Breast epithelium (tissue), 3 donors: ENCODE data around the gene KIAA0513.

Source experiments
- POLR2AphosphoS5 ChIP-seq, 3 donors: sonication (generic); formaldehyde crosslinking; IDR thresholded peaks; one replicate each; pipeline ENCODE4 v1.6.1; 2017; ENCODE audit warnings: antibody characterized with exemption in 3 of 3
- TF ChIP-seq, protein P1 (sequence below), 3 donors: fragments of 450-650 bp; IDR thresholded peaks; one replicate each; pipeline ENCODE4 v1.5.1; 2016 to 2017; ENCODE audit warnings: antibody characterized with exemption in 3 of 3, mild to moderate bottlenecking in 3 of 3, moderate library complexity in 3 of 3

DNA sequence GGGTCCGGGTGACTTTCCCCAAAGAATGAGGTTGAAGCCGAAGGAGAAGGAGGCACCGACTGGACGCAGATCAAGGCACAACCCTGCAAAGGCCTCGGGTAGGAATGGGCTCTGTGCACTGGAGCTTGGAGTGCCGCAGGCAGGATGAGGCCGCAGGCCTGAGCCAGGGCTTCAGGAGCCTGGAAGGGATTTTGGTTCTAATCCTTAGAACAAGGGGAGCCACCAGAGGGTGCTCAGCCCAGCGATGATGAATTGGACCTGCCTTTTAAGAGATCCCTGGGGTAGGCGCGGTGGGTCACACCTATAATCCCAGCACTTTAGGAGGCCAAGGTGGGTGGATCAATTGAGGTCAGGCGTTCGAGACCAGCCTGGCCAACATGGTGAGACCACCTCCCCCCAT is 76.6 kb downstream of the KIAA0513 start:
- TF ChIP-seq POLR2AphosphoS5 (IDR thresholded peaks at IDR 0.05), result no peak
- TF ChIP-seq, protein P1, sequence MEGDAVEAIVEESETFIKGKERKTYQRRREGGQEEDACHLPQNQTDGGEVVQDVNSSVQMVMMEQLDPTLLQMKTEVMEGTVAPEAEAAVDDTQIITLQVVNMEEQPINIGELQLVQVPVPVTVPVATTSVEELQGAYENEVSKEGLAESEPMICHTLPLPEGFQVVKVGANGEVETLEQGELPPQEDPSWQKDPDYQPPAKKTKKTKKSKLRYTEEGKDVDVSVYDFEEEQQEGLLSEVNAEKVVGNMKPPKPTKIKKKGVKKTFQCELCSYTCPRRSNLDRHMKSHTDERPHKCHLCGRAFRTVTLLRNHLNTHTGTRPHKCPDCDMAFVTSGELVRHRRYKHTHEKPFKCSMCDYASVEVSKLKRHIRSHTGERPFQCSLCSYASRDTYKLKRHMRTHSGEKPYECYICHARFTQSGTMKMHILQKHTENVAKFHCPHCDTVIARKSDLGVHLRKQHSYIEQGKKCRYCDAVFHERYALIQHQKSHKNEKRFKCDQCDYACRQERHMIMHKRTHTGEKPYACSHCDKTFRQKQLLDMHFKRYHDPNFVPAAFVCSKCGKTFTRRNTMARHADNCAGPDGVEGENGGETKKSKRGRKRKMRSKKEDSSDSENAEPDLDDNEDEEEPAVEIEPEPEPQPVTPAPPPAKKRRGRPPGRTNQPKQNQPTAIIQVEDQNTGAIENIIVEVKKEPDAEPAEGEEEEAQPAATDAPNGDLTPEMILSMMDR (IDR thresholded peaks at IDR 0.05), result no peak
